CD4-positive, alpha-beta T cell (primary cell): ENCODE results near the gene AIFM3. TPM values are rescaled to one million over a fixed set of nuclear protein-coding genes. Genes with fewer than 3 reads are reported as not detected.
"Not testable (repeated sequence)": the region's sequence is repeated elsewhere in the genome, so short reads cannot be mapped to it uniquely, and the experiment has no call there.

ENCODE experiments used
- ATAC-seq: fragments of 200-7000 bp; cut with Tn5 transposase; one replicate; pipeline ENCODE4 v1.10.0; 2022; ENCODE audit warnings: mild to moderate bottlenecking; ENCODE audit not compliant: poor library complexity
- CTCF ChIA-PET: fragments of 350-600 bp; sonication (Branson Sonifier 250); formaldehyde crosslinking; loops from one replicate; lab custom pipeline; 2021; ENCODE audit warnings: antibody characterized with exemption, inconsistent platforms; lab: Charles Lee
- POLR2A ChIA-PET: fragments of 350-600 bp; sonication (Branson Sonifier 250); formaldehyde crosslinking; loops from one replicate; lab custom pipeline; 2021; ENCODE audit warnings: antibody characterized with exemption, inconsistent platforms; lab: Charles Lee
- DNase-seq, 14 experiments: peaks; one replicate each; pipeline ENCODE4 v3.0.0-alpha.2; 2013 to 2020; ENCODE audit warnings: mixed read lengths in 2 of 14
- H3K27ac ChIP-seq, 2 donors: one replicate each; pipeline versions ENCODE4 v1.5.1 to v1.7.0; 2013; ENCODE audit warnings: low read length in 2 of 2, low read depth in 1 of 2, mild to moderate bottlenecking in 1 of 2
- H3K27me3 ChIP-seq, 2 experiments: 1 replicate in 1 of 2; 2 replicates in 1 of 2; pipeline versions ENCODE4 v1.6.1 to v1.7.0; 2013; ENCODE audit warnings: low read length in 2 of 2, control low read depth in 1 of 2, mild to moderate bottlenecking in 1 of 2, moderate library complexity in 1 of 2; ENCODE audit not compliant: insufficient read depth in 2 of 2, control insufficient read depth in 1 of 2
- H3K36me3 ChIP-seq: one replicate; pipeline ENCODE4 v1.6.1; 2013; ENCODE audit warnings: low read length, control low read depth; ENCODE audit not compliant: insufficient read depth
- H3K4me1 ChIP-seq: one replicate; pipeline ENCODE4 v1.6.1; 2013; ENCODE audit warnings: low read length, control low read depth; ENCODE audit not compliant: insufficient read depth
- H3K4me3 ChIP-seq: one replicate; pipeline ENCODE4 v1.5.1; 2013; ENCODE audit warnings: mild to moderate bottlenecking, low read length, moderate library complexity
- H3K9me3 ChIP-seq, 2 experiments: 1 replicate in 1 of 2; 2 replicates in 1 of 2; pipeline versions ENCODE4 v1.6.1 to v1.7.0; 2013; ENCODE audit warnings: low read length in 2 of 2, mild to moderate bottlenecking in 2 of 2, control low read depth in 1 of 2, moderate library complexity in 1 of 2; ENCODE audit not compliant: control insufficient read depth in 1 of 2, insufficient read depth in 1 of 2
- H3K27ac Mint-ChIP-seq: one replicate; pipeline ENCODE4 v1.8.0; 2020; ENCODE audit warnings: mixed read lengths
- H3K27me3 Mint-ChIP-seq: one replicate; pipeline ENCODE4 v1.8.0; 2021; ENCODE audit warnings: mixed read lengths
- H3K36me3 Mint-ChIP-seq: one replicate; pipeline ENCODE4 v1.8.0; 2021; ENCODE audit warnings: low read depth, mixed read lengths
- H3K4me1 Mint-ChIP-seq: one replicate; pipeline ENCODE4 v1.8.0; 2021; ENCODE audit warnings: low read depth, mixed read lengths
- H3K4me3 Mint-ChIP-seq: one replicate; pipeline ENCODE4 v1.8.0; 2020; ENCODE audit warnings: mild to moderate bottlenecking, mixed read lengths
- H3K9me3 Mint-ChIP-seq: one replicate; pipeline ENCODE4 v1.8.0; 2020; ENCODE audit warnings: mixed read lengths
- CTCF ChIP-seq: fragments of 200-600 bp; IDR thresholded peaks from one replicate; pipeline ENCODE4 v1.8.0; 2022; ENCODE audit warnings: antibody characterized with exemption, mild to moderate bottlenecking
- intact Hi-C, 2 experiments: fragments of 100-400 bp; cut with DNase I in 1 of 2; cut with micrococcal nuclease in 1 of 2; formaldehyde crosslinking; loops; one replicate each; pipeline versions ENCODE4 v1.15.1 to v1.9.0; 2023 to 2025; cut with DNase I, micrococcal nuclease
- total RNA-seq, 174 experiments: library from RNA in 2 of 174; stranded (reverse) in 2 of 174; gene quantifications; one replicate each; pipeline ENCODE4 v1.2.3 and lab custom pipeline; 2021 to 2026

Gene AIFM3
- total RNA-seq, 2 experiments from 2014 or later, result 0.34 to 0.41 TPM

- H3K4me3 ChIP-seq, result peak overlapping the region; percentile 82
- no peaks in the 10 kb centered on the region for H3K9me3 ChIP-seq
- H3K4me1 Mint-ChIP-seq, result peaks cover 46% of the 10 kb centered on the region
- peak in 1 of 14 experiments; percentile 4 for DNase-seq
- intact Hi-C loops, result loop anchor here in 1 of 2 experiments (1.0 to 5.0 kb wide), 5 partner anchors 84 to 884 kb away; partner anchors contain the start of genes CRKL, PI4KA, RANBP1 and SDF2L1
- H3K4me1 ChIP-seq, result peaks cover 54% of the 10 kb centered on the region
- H3K4me3 Mint-ChIP-seq, result peak overlapping the region; percentile 93
- ChIA-PET POLR2A (interaction anchor here (1.6 to 3.6 kb wide), 5 partner anchors 11 to 628 kb away, joined by 4 to 25 read pairs (median 15); partner anchors contain the start of genes CRKL, LZTR1 and YDJC), CTCF (interaction anchor here (1.5 kb wide), 1 partner anchor 20 kb away, joined by 3 read pairs; no protein-coding TSS in a partner anchor)
- H3K27me3 ChIP-seq, result no peaks in the 10 kb centered on the region
- peaks cover 37% of the 10 kb centered on the region for H3K36me3 ChIP-seq
- no peaks in the 10 kb centered on the region for H3K27me3 Mint-ChIP-seq
- no peak for ATAC-seq
- H3K27ac Mint-ChIP-seq, result peak overlapping the region; percentile 97
- TF ChIP-seq CTCF, result no peak
- H3K9me3 Mint-ChIP-seq, result no peaks in the 10 kb centered on the region
- peaks cover 31% of the 10 kb centered on the region for H3K36me3 Mint-ChIP-seq
- H3K27ac ChIP-seq, result peak overlapping the region; percentile 96 to 100
Observed at GRCh38 chr22:21000987-21001600, 34.0 kb downstream of the AIFM3 start.

- no peak for TF ChIP-seq CTCF
- peak within 1 kb of the TSS; percentile 96 to 100 for H3K27ac ChIP-seq
- no peaks in the 10 kb centered on the region for H3K27me3 ChIP-seq
- DNase-seq, result peak; percentile 94 to 99 (median 96)
- peak within 1 kb of the TSS; percentile 97 for H3K27ac Mint-ChIP-seq
- no peaks in the 10 kb centered on the region for H3K9me3 ChIP-seq
- peaks cover 54% of the 10 kb centered on the region for H3K4me1 ChIP-seq
- peaks cover 26% of the 10 kb centered on the region for H3K36me3 Mint-ChIP-seq
- CTCF ChIA-PET, result interaction anchor here (1.1 to 1.6 kb wide), 2 partner anchors 19 to 641 kb away, joined by 3 to 4 read pairs; no protein-coding TSS in a partner anchor
- H3K4me3 ChIP-seq, result peak within 1 kb of the TSS; percentile 82
- peak within 1 kb of the TSS; percentile 93 for H3K4me3 Mint-ChIP-seq
- intact Hi-C loops, result loop anchor here (1.0 to 5.0 kb wide), 7 partner anchors 13 to 884 kb away; partner anchors contain the start of genes CRKL (in 2 of the 2), PI4KA (in 1 of the 2), RANBP1 (in 1 of the 2) and SDF2L1 (in 1 of the 2)
- POLR2A ChIA-PET, result interaction anchor here (0.9 to 3.6 kb wide), 12 partner anchors 11 to 641 kb away, joined by 4 to 25 read pairs (median 8); partner anchors contain the start of genes CRKL, LZTR1, P2RX6 and SDF2L1
- ATAC-seq, result peak; percentile 87
- H3K27me3 Mint-ChIP-seq, result no peaks in the 10 kb centered on the region
- peaks cover 46% of the 10 kb centered on the region for H3K4me1 Mint-ChIP-seq
- H3K9me3 Mint-ChIP-seq, result no peaks in the 10 kb centered on the region
- H3K36me3 ChIP-seq, result peaks cover 31% of the 10 kb centered on the region
Observed at GRCh38 chr22:21001601-21002325, 34.7 kb downstream of the AIFM3 start, which contains the start of gene THAP7. TSS of gene THAP7 (minus strand) at chr22:21002118. CDS start at chr22:21001911, 207 bp downstream.

- H3K4me3 ChIP-seq, result no peak overlapping the region
- Mint-ChIP-seq H3K9me3 (no peaks in the 10 kb centered on the region), H3K4me3 (peak overlapping the region; percentile 93), H3K36me3 (peaks cover 17% of the 10 kb centered on the region), H3K4me1 (peaks cover 39% of the 10 kb centered on the region), H3K27me3 (no peaks in the 10 kb centered on the region), H3K27ac (peak overlapping the region; percentile 97)
- no peaks in the 10 kb centered on the region for H3K27me3 ChIP-seq
- peaks cover 17% of the 10 kb centered on the region for H3K36me3 ChIP-seq
- ATAC-seq (no peak), DNase-seq (peak in 1 of 14 experiments; percentile 15)
- POLR2A ChIA-PET, result interaction anchor here (1.1 kb wide), 1 partner anchor 979 kb away, joined by 3 read pairs; the partner anchor contains the start of gene TOP3B
- H3K9me3 ChIP-seq, result no peaks in the 10 kb centered on the region
- no peak for TF ChIP-seq CTCF
- H3K4me1 ChIP-seq, result peaks cover 46% of the 10 kb centered on the region
- CTCF ChIA-PET, result interaction anchor here (1.6 to 2.3 kb wide), 2 partner anchors 17 to 22 kb away, joined by 3 to 7 read pairs; partner anchors contain the start of gene LZTR1
- intact Hi-C loops, result loop anchor here in 1 of 2 experiments (5.0 kb wide), 4 partner anchors 146 to 886 kb away; partner anchors contain the start of genes PI4KA, RANBP1, SDF2L1 and SNAP29
- peak overlapping the region in 1 of 2 donors; percentile 1 for H3K27ac ChIP-seq
Observed at GRCh38 chr22:21003782-21004181, 36.7 kb downstream of the AIFM3 start.

- H3K4me3 Mint-ChIP-seq, H3K9me3 ChIP-seq, ATAC-seq, POLR2A ChIA-PET, H3K36me3 Mint-ChIP-seq, CTCF ChIA-PET, H3K4me1 Mint-ChIP-seq, H3K4me3 ChIP-seq, H3K27ac ChIP-seq, H3K27me3 Mint-ChIP-seq, intact Hi-C loops, DNase-seq, H3K9me3 Mint-ChIP-seq, H3K36me3 ChIP-seq, H3K27me3 ChIP-seq, H3K27ac Mint-ChIP-seq, H3K4me1 ChIP-seq: not testable (repeated sequence)
Observed at GRCh38 chr22:21009208-21009607, 42.2 kb downstream of the AIFM3 start.
